ENCODE data around the gene GTPBP3. TPM values are rescaled to one million over a fixed set of nuclear protein-coding genes. Genes with fewer than 3 reads are reported as not detected.

The GTPBP3 gene
- total and polyA plus RNA-seq, 12 donors: 8.0 to 12.8 (median 9.8) TPM

- Histone ChIP-seq H3K4me1 (peaks cover 12 to 65% (median 61%) of the 10 kb centered on the region in 9 donors), H3K9me3 (no peaks in the 10 kb centered on the region), H3K27me3 (no peaks in the 10 kb centered on the region), H3K27ac (peak within 1 kb of the TSS; percentile 83 to 98 (median 93)), H3K4me3 (peak within 1 kb of the TSS; percentile 63 to 88 (median 75)), H3K36me3 (peaks cover 0 to 5% (median 0%) of the 10 kb centered on the region in 9 donors)
- TF ChIP-seq CTCF (IDR thresholded peaks at IDR 0.05): peak; percentile 48 to 87 (median 70)
- intact Hi-C loops (cut with DNase I): loop anchor here in 2 of 10 donors (2.0 to 5.0 kb wide), 2 partner anchors 31 to 162 kb away; partner anchors contain the start of gene GTPBP3 (in 1 of the 2)
- WGBS, 2 donors: 0% methylated on average over 55 of the region's 55 CpGs
- DNase-seq (peak; percentile 93), ATAC-seq (peak; percentile 50 to 83 (median 70))
These were observed 31.7 kb upstream of the GTPBP3 start, which contains the start of gene MRPL34 for GRCh38 chr19:17305517-17306284. MRPL34 (plus strand) TSS chr19:17305872; CDS start chr19:17305893, 21 bp downstream.

GRCh38 chr19:17306285-17306714 is 31.1 kb upstream of the GTPBP3 start:
- no peak for TF ChIP-seq CTCF (IDR thresholded peaks at IDR 0.05)
- no peaks in the 10 kb centered on the region for H3K27me3 ChIP-seq
- H3K4me1 ChIP-seq: peaks cover 12 to 71% (median 67%) of the 10 kb centered on the region in 9 donors
- 7 to 10% methylated on average over 28 of the region's 28 CpGs for WGBS, 2 donors
- peak overlapping the region; percentile 83 to 98 (median 93) for H3K27ac ChIP-seq
- peaks cover 0 to 2% (median 0%) of the 10 kb centered on the region in 9 donors for H3K36me3 ChIP-seq
- intact Hi-C loops (cut with DNase I): loop anchor here in 1 of 10 donors (5.0 kb wide), 1 partner anchor 161 kb away; no protein-coding TSS in a partner anchor
- DNase-seq (no peak), ATAC-seq (no peak)
- H3K4me3 ChIP-seq: peak overlapping the region; percentile 63 to 88 (median 75)
- no peaks in the 10 kb centered on the region for H3K9me3 ChIP-seq

- H3K36me3 ChIP-seq: peaks cover 0 to 11% (median 0%) of the 10 kb centered on the region in 9 donors
- no peak overlapping the region for H3K4me3 ChIP-seq
- no peaks in the 10 kb centered on the region for H3K27me3 ChIP-seq
- no peak overlapping the region for H3K27ac ChIP-seq
- ATAC-seq (no peak), DNase-seq (no peak)
- no peak for TF ChIP-seq CTCF (IDR thresholded peaks at IDR 0.05)
- intact Hi-C loops (cut with DNase I): loop anchor here in 1 of 10 donors (5.0 kb wide), 1 partner anchor 159 kb away; no protein-coding TSS in a partner anchor
- H3K9me3 ChIP-seq: no peaks in the 10 kb centered on the region
- H3K4me1 ChIP-seq: peaks cover 12 to 76% (median 59%) of the 10 kb centered on the region in 9 donors
- 85 to 90% methylated on average over 8 of the region's 8 CpGs for WGBS, 2 donors
These were observed 29.4 kb upstream of the GTPBP3 start for GRCh38 chr19:17307876-17308377.

GRCh38 chr19:17309198-17309964 is 28.0 kb upstream of the GTPBP3 start, which contains the start of gene DDA1:
DDA1 (plus strand) TSS chr19:17309563; CDS start chr19:17309655, 92 bp downstream.
- TF ChIP-seq CTCF (IDR thresholded peaks at IDR 0.05): no peak
- Histone ChIP-seq H3K9me3 (no peaks in the 10 kb centered on the region), H3K4me3 (peak within 1 kb of the TSS; percentile 82 to 97 (median 89)), H3K4me1 (peaks cover 8 to 65% (median 51%) of the 10 kb centered on the region in 9 donors), H3K27me3 (no peaks in the 10 kb centered on the region), H3K27ac (peak within 1 kb of the TSS in 9 of 10 donors; percentile 71 to 89 (median 80)), H3K36me3 (peaks cover 0 to 20% (median 5%) of the 10 kb centered on the region in 9 donors)
- ATAC-seq (peak; percentile 85 to 93 (median 92)), DNase-seq (peak; percentile 97 to 100)
- intact Hi-C loops (cut with DNase I): loop anchor here in 1 of 10 donors (5.0 kb wide), 1 partner anchor 158 kb away; no protein-coding TSS in a partner anchor
- 0% methylated on average over 46 of the region's 46 CpGs for WGBS, 2 donors
